Thyroid gland (tissue), 4 donors: ENCODE measurements around the gene DCXR. TPM values are rescaled to one million over a fixed set of nuclear protein-coding genes. Genes with fewer than 3 reads are reported as not detected.

Source experiments
- DNase-seq, 2 donors: peaks; one replicate each; pipeline ENCODE4 v3.0.0-alpha.2; 2019
- H3K27ac ChIP-seq, 3 donors: fragments of 200-600 bp; sonication (generic); 1 replicate in 2 of 3; 2 replicates in 1 of 3; pipeline ENCODE4 v1.5.1; 2016 to 2019; ENCODE audit warnings: mild to moderate bottlenecking in 1 of 3, moderate library complexity in 1 of 3
- H3K27me3 ChIP-seq: fragments of 200-600 bp; sonication (generic); one replicate; pipeline ENCODE4 v1.5.1; 2019
- H3K36me3 ChIP-seq, 2 donors: fragments of 200-600 bp; sonication (generic); one replicate each; pipeline ENCODE4 v1.5.1; 2016 to 2019
- H3K4me1 ChIP-seq, 2 donors: fragments of 200-600 bp; sonication (generic); one replicate each; pipeline ENCODE4 v1.5.1; 2017 to 2019
- H3K4me3 ChIP-seq, 3 donors: fragments of 200-600 bp; sonication (generic); replicated peaks in 1 of 3; 1 replicate in 2 of 3; 2 replicates in 1 of 3; pipeline ENCODE4 v1.5.1; 2016; ENCODE audit warnings: mild to moderate bottlenecking in 1 of 3
- H3K9me3 ChIP-seq: fragments of 200-600 bp; sonication (generic); one replicate; pipeline ENCODE4 v1.5.1; 2017
- POLR2A ChIP-seq, 2 donors: fragments of 450-650 bp; IDR thresholded peaks; one replicate each; pipeline ENCODE4 v1.6.1; 2017; ENCODE audit warnings: antibody characterized with exemption in 2 of 2, mild to moderate bottlenecking in 2 of 2, moderate library complexity in 1 of 2
- WGBS, 2 donors: methylation state at CpG; one replicate each; pipeline ENCODE4 v1.1.5; 2017; 5-methylcytosine and 5-hydroxymethylcytosine counted together
- intact Hi-C: fragments of 100-400 bp; cut with DNase I; formaldehyde crosslinking; loops from one replicate; pipeline ENCODE4 v1.15.1; 2023
- total RNA-seq, 4 donors: library from RNA; depleted of rRNA; stranded (reverse); fragments of >200 nt; gene quantifications; one replicate each; pipeline ENCODE4 v1.2.3, GENCODE V29; 2016
- TF ChIP-seq, protein P1 (sequence below), 6 experiments: fragments of 200-600 bp in 3 of 6; fragments of 450-650 bp in 3 of 6; sonication (generic) in 3 of 6; IDR thresholded peaks; one replicate each; pipeline ENCODE4 v1.5.1; 2016 to 2019; ENCODE audit warnings: antibody characterized with exemption in 6 of 6, mild to moderate bottlenecking in 2 of 6, inconsistent platforms in 1 of 6, moderate library complexity in 1 of 6

DCXR gene
- total RNA-seq, 4 donors from 2014 or later: 88.6 to 161 (median 114) TPM

GRCh38 chr17:82024859-82025258 is 12.6 kb downstream of the DCXR start:
- peaks cover 34 to 39% of the 10 kb centered on the region in 2 donors for H3K4me1 ChIP-seq
- H3K27me3 ChIP-seq: no peaks in the 10 kb centered on the region
- intact Hi-C loops: loop anchor here (5.0 kb wide), 2 partner anchors 77 to 297 kb away; no protein-coding TSS in a partner anchor
- H3K27ac ChIP-seq: no peak overlapping the region
- TF ChIP-seq, protein P1, sequence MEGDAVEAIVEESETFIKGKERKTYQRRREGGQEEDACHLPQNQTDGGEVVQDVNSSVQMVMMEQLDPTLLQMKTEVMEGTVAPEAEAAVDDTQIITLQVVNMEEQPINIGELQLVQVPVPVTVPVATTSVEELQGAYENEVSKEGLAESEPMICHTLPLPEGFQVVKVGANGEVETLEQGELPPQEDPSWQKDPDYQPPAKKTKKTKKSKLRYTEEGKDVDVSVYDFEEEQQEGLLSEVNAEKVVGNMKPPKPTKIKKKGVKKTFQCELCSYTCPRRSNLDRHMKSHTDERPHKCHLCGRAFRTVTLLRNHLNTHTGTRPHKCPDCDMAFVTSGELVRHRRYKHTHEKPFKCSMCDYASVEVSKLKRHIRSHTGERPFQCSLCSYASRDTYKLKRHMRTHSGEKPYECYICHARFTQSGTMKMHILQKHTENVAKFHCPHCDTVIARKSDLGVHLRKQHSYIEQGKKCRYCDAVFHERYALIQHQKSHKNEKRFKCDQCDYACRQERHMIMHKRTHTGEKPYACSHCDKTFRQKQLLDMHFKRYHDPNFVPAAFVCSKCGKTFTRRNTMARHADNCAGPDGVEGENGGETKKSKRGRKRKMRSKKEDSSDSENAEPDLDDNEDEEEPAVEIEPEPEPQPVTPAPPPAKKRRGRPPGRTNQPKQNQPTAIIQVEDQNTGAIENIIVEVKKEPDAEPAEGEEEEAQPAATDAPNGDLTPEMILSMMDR (IDR thresholded peaks at IDR 0.05): no peak
- TF ChIP-seq POLR2A (IDR thresholded peaks at IDR 0.05): no peak
- no peak overlapping the region for H3K4me3 ChIP-seq
- WGBS, 2 donors: 97% methylated on average over 6 of the region's 17 CpGs; no CpG with 5 or more reads in 1 of the 2 donors
- DNase-seq: no peak
- no peaks in the 10 kb centered on the region for H3K36me3 ChIP-seq
- no peaks in the 10 kb centered on the region for H3K9me3 ChIP-seq

- TF ChIP-seq, protein P1 (IDR thresholded peaks at IDR 0.05): no peak
- TF ChIP-seq POLR2A (IDR thresholded peaks at IDR 0.05): no peak
- H3K27ac ChIP-seq: no peak overlapping the region
- no peaks in the 10 kb centered on the region for H3K36me3 ChIP-seq
- WGBS, 2 donors: 14 to 20% methylated on average over 10 to 19 of the region's 55 CpGs
- intact Hi-C loops: no loop called here
- H3K4me1 ChIP-seq: peaks cover 24 to 27% of the 10 kb centered on the region in 2 donors
- DNase-seq: peak in 1 of 2 donors; percentile 29
- H3K4me3 ChIP-seq: peak overlapping the region in 2 of 3 donors; percentile 27 to 64
- no peaks in the 10 kb centered on the region for H3K9me3 ChIP-seq
- H3K27me3 ChIP-seq: no peaks in the 10 kb centered on the region
Measured at GRCh38 chr17:82023447-82024241, 13.9 kb downstream of the DCXR start.

DNA sequence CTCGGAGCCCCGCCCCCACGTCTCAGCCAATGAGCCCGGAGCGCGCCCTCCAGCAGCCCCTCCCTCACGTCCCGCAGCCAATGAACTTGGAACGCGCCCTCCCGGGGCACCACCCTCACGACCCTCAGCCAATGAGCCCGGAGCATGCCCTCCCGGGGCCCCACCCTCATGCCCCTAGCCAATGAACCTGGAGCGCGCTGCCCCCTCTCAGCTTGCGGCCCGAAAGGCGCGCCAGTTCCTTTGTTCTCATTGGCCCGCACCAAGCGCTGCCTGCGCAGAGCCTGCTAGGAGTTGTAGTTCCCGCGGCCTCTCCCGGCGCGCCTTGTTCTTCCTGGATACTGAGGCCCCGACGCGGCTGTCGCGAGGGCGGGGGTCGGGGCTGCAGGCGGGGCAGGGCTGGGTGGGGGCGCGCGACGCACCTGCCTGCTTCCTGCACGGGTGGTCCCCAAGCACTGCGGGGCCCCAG is 14.5 kb downstream of the DCXR start, which contains the start of gene LRRC45:
LRRC45 (plus strand) TSS at position 325 of the 466 bp plus-strand sequence. CDS start 339 bp downstream, outside the sequence.
- H3K4me3 ChIP-seq: peak within 1 kb of the TSS; percentile 76 to 95 (median 85)
- 0 to 1% methylated on average over 10 to 27 of the region's 42 CpGs for WGBS, 2 donors
- H3K36me3 ChIP-seq: no peaks in the 10 kb centered on the region
- H3K27me3 ChIP-seq: no peaks in the 10 kb centered on the region
- TF ChIP-seq, protein P1 (IDR thresholded peaks at IDR 0.05): no peak
- no peak for TF ChIP-seq POLR2A (IDR thresholded peaks at IDR 0.05)
- intact Hi-C loops: no loop called here
- H3K27ac ChIP-seq: peak within 1 kb of the TSS in 1 of 3 donors; percentile 65
- H3K4me1 ChIP-seq: peaks cover 23 to 24% of the 10 kb centered on the region in 2 donors
- no peaks in the 10 kb centered on the region for H3K9me3 ChIP-seq
- DNase-seq: peak; percentile 100

GRCh38 chr17:82022310-82022980 is 15.1 kb downstream of the DCXR start, which contains the start of gene CENPX:
Gene CENPX, minus strand, starts transcription at chr17:82022878. Its CDS starts 17 bp downstream, at chr17:82022861.
- peak within 1 kb of the TSS; percentile 76 to 95 (median 85) for H3K4me3 ChIP-seq
- no peak for DNase-seq
- intact Hi-C loops: no loop called here
- no peaks in the 10 kb centered on the region for H3K27me3 ChIP-seq
- peak within 1 kb of the TSS in 1 of 3 donors; percentile 65 for H3K27ac ChIP-seq
- no peaks in the 10 kb centered on the region for H3K9me3 ChIP-seq
- TF ChIP-seq, protein P1 (IDR thresholded peaks at IDR 0.05): no peak
- peak in 1 of 2 donors; percentile 32 for TF ChIP-seq POLR2A (IDR thresholded peaks at IDR 0.05)
- no peaks in the 10 kb centered on the region for H3K36me3 ChIP-seq
- WGBS, 2 donors: 0 to 2% methylated on average over 3 to 16 of the region's 64 CpGs
- peaks cover 23 to 24% of the 10 kb centered on the region in 2 donors for H3K4me1 ChIP-seq
